ENCODE results near the gene RALBP1. TPM values are rescaled to one million over a fixed set of nuclear protein-coding genes. Genes with fewer than 3 reads are reported as not detected.

Gene RALBP1
- total and polyA plus RNA-seq, 4 donors: 32.2 to 51.6 (median 34.6) TPM

Small RNA genes within 50 kb of the gene (small RNA-seq; reads per million reads assigned to genes)
- not detected for gene RNU2-27P (ENCODE audit: low replicate concordance)

Other genes starting within 250 kb of the RALBP1 start
- gene TWSG1, start 140.7 kb upstream of the RALBP1 start, total RNA-seq: 10 to 100 TPM; 46.8 to 73.6 TPM
- gene TWSG1, start 140.7 kb upstream of the RALBP1 start, polyA plus RNA-seq (ENCODE audit: insufficient read length in 2 of 2): 10 to 100 TPM; 32.5 to 33.1 TPM
- gene PPP4R1, start 139.0 kb downstream of the RALBP1 start, total RNA-seq: 100 to 1,000 TPM in 1 of 2 donors, 10 to 100 TPM in 1; 87.2 to 105 TPM
- gene PPP4R1, start 139.0 kb downstream of the RALBP1 start, polyA plus RNA-seq (ENCODE audit: insufficient read length in 2 of 2): 10 to 100 TPM; 88.4 to 96.6 TPM
- gene RAB31, start 232.8 kb downstream of the RALBP1 start, total RNA-seq: 10 to 100 TPM; 59.0 to 79.0 TPM
- gene RAB31, start 232.8 kb downstream of the RALBP1 start, polyA plus RNA-seq (ENCODE audit: insufficient read length in 2 of 2): 100 to 1,000 TPM; 113 to 172 TPM